Central memory CD8-positive, alpha-beta T cell (primary cell): Measurements from ENCODE around the gene SPAG9.

Source experiments
- ATAC-seq: fragments of 150-1000 bp; cut with Tn5 transposase; replicated peaks from 2 replicates; pipeline ENCODE4 v1.10.0; 2022; ENCODE audit warnings: mild to moderate bottlenecking, moderate FRiP score, moderate number of reproducible peaks; ENCODE audit not compliant: poor library complexity, severe bottlenecking; ENCODE audit errors: extremely low read depth
- DNase-seq, 2 donors: peaks; one replicate each; pipeline ENCODE4 v3.0.0; 2021; ENCODE audit warnings: low spot score in 2 of 2
- H3K27ac Mint-ChIP-seq: one replicate; pipeline ENCODE4 v1.8.0; 2022; ENCODE audit warnings: low read depth, mild to moderate bottlenecking, moderate library complexity, mixed read lengths
- H3K27me3 Mint-ChIP-seq: one replicate; pipeline ENCODE4 v1.8.0; 2022; ENCODE audit warnings: mixed read lengths
- H3K36me3 Mint-ChIP-seq: one replicate; pipeline ENCODE4 v1.8.0; 2022; ENCODE audit warnings: mild to moderate bottlenecking, moderate library complexity, mixed read lengths; ENCODE audit not compliant: insufficient read depth
- H3K4me1 Mint-ChIP-seq: one replicate; pipeline ENCODE4 v1.8.0; 2022; ENCODE audit warnings: mixed read lengths
- H3K4me3 Mint-ChIP-seq: one replicate; pipeline ENCODE4 v1.8.0; 2022; ENCODE audit warnings: mild to moderate bottlenecking, moderate library complexity, mixed read lengths
- H3K9me3 Mint-ChIP-seq: one replicate; pipeline ENCODE4 v1.8.0; 2022; ENCODE audit warnings: mixed read lengths

SPAG9 gene

GRCh38 chr17:50939795-50940684 is 180.6 kb downstream of the SPAG9 start:
- DNase-seq (no peak), ATAC-seq (no peak)
- Mint-ChIP-seq H3K27ac (peak overlapping the region; percentile 53), H3K4me1 (peaks cover 34% of the 10 kb centered on the region), H3K36me3 (peaks cover 2% of the 10 kb centered on the region), H3K4me3 (no peak overlapping the region), H3K27me3 (no peaks in the 10 kb centered on the region), H3K9me3 (no peaks in the 10 kb centered on the region)

GRCh38 chr17:50939542-50939794 is 181.2 kb downstream of the SPAG9 start:
- DNase-seq (no peak), ATAC-seq (no peak)
- Mint-ChIP-seq H3K9me3 (no peaks in the 10 kb centered on the region), H3K4me3 (no peak overlapping the region), H3K4me1 (peaks cover 34% of the 10 kb centered on the region), H3K36me3 (peaks cover 2% of the 10 kb centered on the region), H3K27me3 (no peaks in the 10 kb centered on the region), H3K27ac (no peak overlapping the region)

GRCh38 chr17:50938821-50939541 is 181.7 kb downstream of the SPAG9 start:
- ATAC-seq (no peak), DNase-seq (no peak)
- H3K4me1 Mint-ChIP-seq: peaks cover 30% of the 10 kb centered on the region
- H3K27me3 Mint-ChIP-seq: no peaks in the 10 kb centered on the region
- no peaks in the 10 kb centered on the region for H3K9me3 Mint-ChIP-seq
- H3K4me3 Mint-ChIP-seq: no peak overlapping the region
- no peak overlapping the region for H3K27ac Mint-ChIP-seq
- no peaks in the 10 kb centered on the region for H3K36me3 Mint-ChIP-seq

- no peak for ATAC-seq
- Mint-ChIP-seq H3K4me3 (no peak overlapping the region), H3K36me3 (peaks cover 3% of the 10 kb centered on the region), H3K27me3 (no peaks in the 10 kb centered on the region), H3K4me1 (peaks cover 23% of the 10 kb centered on the region), H3K27ac (no peak overlapping the region), H3K9me3 (no peaks in the 10 kb centered on the region)
- DNase-seq: no peak
Observed at GRCh38 chr17:50935996-50936266, 184.7 kb downstream of the SPAG9 start.

DNA sequence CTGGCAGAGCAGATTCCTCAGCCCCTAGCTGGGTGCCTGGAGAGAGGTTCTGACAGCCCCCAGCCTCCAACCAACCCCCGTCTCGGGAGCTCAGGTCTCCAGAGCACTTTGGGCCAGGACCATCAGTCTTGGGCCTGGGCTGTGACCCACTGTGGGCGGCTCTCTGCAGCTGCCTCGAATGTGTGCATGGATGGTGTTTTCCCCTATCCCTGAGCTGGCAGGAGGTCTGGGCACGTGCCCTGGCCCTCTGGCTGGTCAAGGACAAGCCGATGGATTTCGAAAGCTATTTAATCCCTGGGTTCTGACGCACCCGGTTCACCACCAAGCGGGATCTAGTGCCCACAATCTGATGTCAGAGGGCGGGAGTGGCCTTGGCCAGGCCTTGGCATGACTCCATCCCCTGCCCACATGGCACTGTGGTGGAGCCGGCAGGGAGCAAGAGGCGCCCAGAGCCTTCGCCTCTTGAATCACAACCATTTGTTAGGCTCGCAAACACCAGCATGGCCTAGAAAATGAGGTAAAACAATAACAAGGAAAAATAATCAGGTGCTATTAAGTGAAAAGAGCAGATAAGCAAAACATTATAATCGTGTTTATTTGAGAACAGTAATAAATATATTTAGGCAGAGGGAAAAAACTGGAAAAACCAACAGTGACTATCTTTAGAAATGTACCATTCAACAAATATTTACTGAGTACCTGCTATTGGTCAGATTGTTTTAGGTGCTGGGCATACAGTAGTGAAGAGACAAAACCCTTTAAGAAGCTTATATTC is 185.3 kb downstream of the SPAG9 start:
- no peaks in the 10 kb centered on the region for H3K9me3 Mint-ChIP-seq
- peaks cover 3% of the 10 kb centered on the region for H3K36me3 Mint-ChIP-seq
- H3K27me3 Mint-ChIP-seq: no peaks in the 10 kb centered on the region
- DNase-seq (no peak), ATAC-seq (no peak)
- H3K4me1 Mint-ChIP-seq: peaks cover 25% of the 10 kb centered on the region
- H3K4me3 Mint-ChIP-seq: no peak overlapping the region
- no peak overlapping the region for H3K27ac Mint-ChIP-seq

- Mint-ChIP-seq H3K4me3 (no peak overlapping the region), H3K27me3 (no peaks in the 10 kb centered on the region), H3K4me1 (peaks cover 29% of the 10 kb centered on the region), H3K36me3 (peaks cover 3% of the 10 kb centered on the region), H3K9me3 (no peaks in the 10 kb centered on the region), H3K27ac (no peak overlapping the region)
- DNase-seq (no peak), ATAC-seq (no peak)
Observed at GRCh38 chr17:50934672-50935220, 185.9 kb downstream of the SPAG9 start.

GRCh38 chr17:50934161-50934560 is 186.5 kb downstream of the SPAG9 start:
- ATAC-seq: no peak
- Mint-ChIP-seq H3K27me3 (no peaks in the 10 kb centered on the region), H3K4me1 (peaks cover 27% of the 10 kb centered on the region), H3K4me3 (no peak overlapping the region), H3K36me3 (peaks cover 4% of the 10 kb centered on the region), H3K27ac (no peak overlapping the region), H3K9me3 (no peaks in the 10 kb centered on the region)
- DNase-seq: no peak

- ATAC-seq (peak; percentile 75), DNase-seq (peak; percentile 30 to 34)
- H3K36me3 Mint-ChIP-seq: peaks cover 6% of the 10 kb centered on the region
- H3K27ac Mint-ChIP-seq: peak overlapping the region; percentile 96
- no peaks in the 10 kb centered on the region for H3K27me3 Mint-ChIP-seq
- H3K9me3 Mint-ChIP-seq: no peaks in the 10 kb centered on the region
- H3K4me3 Mint-ChIP-seq: peak overlapping the region; percentile 90
- peaks cover 43% of the 10 kb centered on the region for H3K4me1 Mint-ChIP-seq
Observed at GRCh38 chr17:50931144-50931908, 189.3 kb downstream of the SPAG9 start.

GRCh38 chr17:50928646-50929045 is 192.0 kb downstream of the SPAG9 start:
- no peak for DNase-seq
- ATAC-seq: no peak
- Mint-ChIP-seq H3K9me3 (no peaks in the 10 kb centered on the region), H3K36me3 (peaks cover 6% of the 10 kb centered on the region), H3K4me1 (peaks cover 47% of the 10 kb centered on the region), H3K4me3 (no peak overlapping the region), H3K27me3 (no peaks in the 10 kb centered on the region), H3K27ac (no peak overlapping the region)

DNA sequence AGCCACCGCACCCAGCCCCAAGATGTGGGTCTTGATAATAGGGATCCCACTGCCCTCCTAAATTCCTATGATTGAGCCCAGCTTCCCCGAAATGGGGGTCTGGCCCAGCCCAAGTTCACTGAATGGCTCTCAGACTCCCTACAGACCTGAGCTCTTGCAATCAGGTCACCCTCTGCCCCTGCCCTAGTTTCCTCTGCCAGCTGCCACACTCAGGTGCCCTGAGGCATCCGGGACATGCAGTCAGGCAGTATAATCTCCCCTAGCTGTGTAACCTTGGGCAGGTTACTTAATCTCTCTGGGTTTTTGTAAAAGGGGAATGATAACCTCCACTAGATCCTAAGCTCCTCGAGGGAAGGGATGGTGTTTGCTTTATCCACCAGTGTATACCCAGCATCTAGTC is 193.4 kb downstream of the SPAG9 start:
- H3K4me3 Mint-ChIP-seq: no peak overlapping the region
- ATAC-seq (no peak), DNase-seq (no peak)
- peaks cover 6% of the 10 kb centered on the region for H3K36me3 Mint-ChIP-seq
- peaks cover 47% of the 10 kb centered on the region for H3K4me1 Mint-ChIP-seq
- no peaks in the 10 kb centered on the region for H3K9me3 Mint-ChIP-seq
- no peak overlapping the region for H3K27ac Mint-ChIP-seq
- H3K27me3 Mint-ChIP-seq: no peaks in the 10 kb centered on the region

GRCh38 chr17:50926523-50926922 is 194.1 kb downstream of the SPAG9 start:
- H3K27ac Mint-ChIP-seq: no peak overlapping the region
- peaks cover 6% of the 10 kb centered on the region for H3K36me3 Mint-ChIP-seq
- H3K9me3 Mint-ChIP-seq: no peaks in the 10 kb centered on the region
- DNase-seq (no peak), ATAC-seq (no peak)
- no peaks in the 10 kb centered on the region for H3K27me3 Mint-ChIP-seq
- peaks cover 42% of the 10 kb centered on the region for H3K4me1 Mint-ChIP-seq
- no peak overlapping the region for H3K4me3 Mint-ChIP-seq

DNA sequence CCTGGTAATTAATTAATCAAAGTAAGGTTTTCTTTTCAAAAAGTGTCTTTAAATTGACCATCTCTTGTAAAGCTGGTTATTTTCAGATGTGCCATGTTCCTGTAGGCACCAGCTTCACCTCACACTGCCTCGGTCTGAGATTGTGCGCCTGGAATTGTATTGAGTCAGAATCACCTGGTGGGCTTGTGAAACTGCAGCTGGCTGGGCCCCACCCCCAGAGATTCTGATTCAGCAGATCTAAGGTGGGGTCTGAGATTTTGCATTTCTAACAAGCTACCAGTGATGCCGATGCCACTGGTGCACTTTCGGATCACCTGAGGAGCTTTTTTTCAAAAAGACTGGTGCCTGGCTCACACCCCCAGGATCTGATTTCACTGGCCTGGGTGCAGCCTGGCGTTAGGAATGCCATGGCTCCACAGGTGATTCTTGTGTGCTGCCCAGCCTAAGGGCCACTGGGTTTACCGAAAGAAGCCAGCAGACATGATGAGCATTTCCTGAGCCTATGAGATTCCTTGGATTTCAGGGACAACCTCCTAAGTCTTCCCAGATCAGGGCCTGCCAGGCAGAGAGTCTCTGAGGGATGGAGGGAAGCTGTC is 195.3 kb downstream of the SPAG9 start:
- DNase-seq (no peak), ATAC-seq (no peak)
- Mint-ChIP-seq H3K4me3 (no peak overlapping the region), H3K27me3 (no peaks in the 10 kb centered on the region), H3K36me3 (peaks cover 4% of the 10 kb centered on the region), H3K27ac (no peak overlapping the region), H3K4me1 (peaks cover 37% of the 10 kb centered on the region), H3K9me3 (no peaks in the 10 kb centered on the region)
